ENCODE results near the gene EHHADH. TPM values are rescaled to one million over a fixed set of nuclear protein-coding genes. Genes with fewer than 3 reads are reported as not detected.

The EHHADH gene
- total and polyA plus RNA-seq, 9 of the 15 experiments (the other 6 are each of a cell fraction or from before 2014, with no cell fraction given) = 3.6 to 6.4 (median 5.4) TPM

DNA sequence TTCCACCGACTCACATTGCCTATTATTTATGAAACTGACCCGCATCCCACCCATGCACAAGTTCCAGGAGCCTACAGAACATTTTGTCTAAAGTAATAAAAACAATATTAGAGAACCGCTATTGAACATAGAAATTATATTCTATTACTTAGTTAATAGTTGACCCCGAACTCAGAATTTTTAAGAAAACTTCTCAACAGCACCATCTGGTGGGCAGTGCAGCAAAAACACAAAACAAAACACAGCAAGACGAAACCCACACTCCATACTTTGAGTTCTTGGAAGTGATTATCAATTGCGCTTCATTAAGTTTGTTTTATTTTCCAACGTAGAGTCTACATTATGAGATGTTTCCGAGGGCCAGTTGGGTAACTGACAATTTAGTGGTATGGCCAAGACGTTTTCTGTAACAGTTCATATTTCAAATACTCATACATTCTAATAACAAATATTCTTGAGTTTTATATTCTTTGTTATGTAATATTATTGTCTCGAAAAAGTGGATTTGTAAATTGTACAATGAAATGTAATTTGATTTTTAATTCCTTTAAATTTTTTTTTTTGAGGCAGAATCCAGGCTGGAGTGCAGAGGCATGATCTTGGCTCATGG is 77.0 kb downstream of the EHHADH start (continued):
- TF ChIP-seq, protein P1, sequence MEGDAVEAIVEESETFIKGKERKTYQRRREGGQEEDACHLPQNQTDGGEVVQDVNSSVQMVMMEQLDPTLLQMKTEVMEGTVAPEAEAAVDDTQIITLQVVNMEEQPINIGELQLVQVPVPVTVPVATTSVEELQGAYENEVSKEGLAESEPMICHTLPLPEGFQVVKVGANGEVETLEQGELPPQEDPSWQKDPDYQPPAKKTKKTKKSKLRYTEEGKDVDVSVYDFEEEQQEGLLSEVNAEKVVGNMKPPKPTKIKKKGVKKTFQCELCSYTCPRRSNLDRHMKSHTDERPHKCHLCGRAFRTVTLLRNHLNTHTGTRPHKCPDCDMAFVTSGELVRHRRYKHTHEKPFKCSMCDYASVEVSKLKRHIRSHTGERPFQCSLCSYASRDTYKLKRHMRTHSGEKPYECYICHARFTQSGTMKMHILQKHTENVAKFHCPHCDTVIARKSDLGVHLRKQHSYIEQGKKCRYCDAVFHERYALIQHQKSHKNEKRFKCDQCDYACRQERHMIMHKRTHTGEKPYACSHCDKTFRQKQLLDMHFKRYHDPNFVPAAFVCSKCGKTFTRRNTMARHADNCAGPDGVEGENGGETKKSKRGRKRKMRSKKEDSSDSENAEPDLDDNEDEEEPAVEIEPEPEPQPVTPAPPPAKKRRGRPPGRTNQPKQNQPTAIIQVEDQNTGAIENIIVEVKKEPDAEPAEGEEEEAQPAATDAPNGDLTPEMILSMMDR (IDR thresholded peaks at IDR 0.05 in 2 of 3, conservative IDR thresholded peaks at IDR 0.05 in 1 of 3; ENCODE audit: insufficient read depth in 2 of 3, low read depth in 1 of 3, low read length in 3 of 3) = peak; percentile 49 to 72 (median 65); a peak in 5 of 6 replicates
- TF ChIP-seq EZH2 (IDR thresholded peaks at IDR 0.05; ENCODE audit: borderline replicate concordance, low read depth, low read length) (no peak), PYGO2 (tag; IDR thresholded peaks at IDR 0.05) (no peak)

DNA sequence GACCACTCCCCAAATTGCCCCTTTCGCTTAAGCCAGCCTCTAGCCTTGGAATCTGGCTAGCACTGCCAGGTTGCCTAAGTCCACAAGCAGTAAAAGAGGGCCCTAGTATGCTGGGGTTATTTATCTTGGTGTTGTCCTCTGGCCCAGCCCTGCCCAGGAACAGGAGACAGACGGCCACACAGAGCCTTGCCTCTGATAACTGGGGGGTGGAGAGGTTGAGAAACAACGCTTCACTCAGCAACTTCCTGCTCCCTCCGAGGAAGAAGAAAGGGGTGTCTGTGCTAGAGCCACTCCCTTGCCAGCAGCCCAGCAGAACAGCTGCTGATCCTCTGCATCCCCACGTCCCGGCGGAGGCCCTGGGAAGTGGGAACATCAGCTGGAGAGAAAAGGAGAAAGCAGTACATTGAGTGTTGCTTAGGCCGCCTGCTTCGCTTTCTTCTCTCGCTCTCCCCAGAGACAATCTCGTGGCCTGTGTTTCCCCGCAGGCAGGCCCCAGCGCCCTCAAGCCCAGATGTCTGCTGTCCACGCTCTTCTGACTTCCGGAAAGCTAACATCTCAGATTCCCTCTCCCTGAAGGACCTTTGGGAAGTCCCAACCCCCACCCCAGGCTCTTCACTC is 78.4 kb downstream of the EHHADH start:
- H3K36me3 ChIP-seq (ENCODE audit: control insufficient read depth, insufficient read depth, low read length) = no peaks in the 10 kb centered on the region
- H3K27ac ChIP-seq (ENCODE audit: extremely low read depth, low read depth, low read length) = peak overlapping the region; percentile 77
- peak; percentile 49 to 90 (median 70) for DNase-seq (ENCODE audit: extremely low read depth in 1 of 4, low spot score in 3 of 4)
- ATAC-seq = peak; percentile 98
- peak; percentile 98 for FAIRE-seq
- no peaks in the 10 kb centered on the region for H3K9me3 ChIP-seq (replicated peaks; ENCODE audit: control insufficient read depth, insufficient read depth, low read depth, low read length)
- H4K20me1 ChIP-seq (replicated peaks; ENCODE audit: control insufficient read depth, insufficient read depth, low read length) = no peaks in the 10 kb centered on the region
- WGBS (ENCODE audit: insufficient coverage, low coverage, missing lambda C conversion rate) = 2% methylated on average over 12 of the region's 15 CpGs
- TSS peak; percentile 84 for BruUV-seq (replicated peaks)
- no peak overlapping the region for H3K4me3 ChIP-seq
- no peaks in the 10 kb centered on the region for H3K79me2 ChIP-seq (ENCODE audit: control insufficient read depth, insufficient read depth, low read length)
- in situ Hi-C loops (cut with MboI) (no loop called here), intact Hi-C loops (cut with micrococcal nuclease) (loop anchor here (5.0 kb wide), 2 partner anchors 93 to 208 kb away; no protein-coding TSS in a partner anchor)
- ChIA-PET POLR2A (interaction anchor here (1.2 kb wide), 1 partner anchor 15 kb away, joined by 4 read pairs; no protein-coding TSS in a partner anchor), CTCF (ENCODE audit: low intra/inter-chr PET ratio) (interaction anchor here (3.4 kb wide), 1 partner anchor 301 kb away, joined by 15 read pairs; no protein-coding TSS in a partner anchor)
- no peaks in the 10 kb centered on the region for H3K9me1 ChIP-seq (ENCODE audit: control insufficient read depth, insufficient read depth, low read length)
- H2AFZ ChIP-seq (ENCODE audit: low read depth, low read length) = peak overlapping the region; percentile 93
- H3K9ac ChIP-seq (ENCODE audit: insufficient read depth in 1 of 2, low read depth in 2 of 2, low read length in 2 of 2) = peak overlapping the region; percentile 54 to 90
- H3K27me3 ChIP-seq (ENCODE audit: control insufficient read depth in 2 of 2, insufficient read depth in 2 of 2, low read length in 2 of 2) = peaks cover 1% of the 10 kb centered on the region in 2 experiments; a peak in 3 of 5 replicates
- H3K4me1 ChIP-seq (replicated peaks in 1 of 2; ENCODE audit: control insufficient read depth in 2 of 2, insufficient read depth in 2 of 2, low read length in 2 of 2) = peaks cover 7 to 13% of the 10 kb centered on the region in 2 experiments; a peak in 4 of 5 replicates
- H3K4me2 ChIP-seq (ENCODE audit: insufficient read depth, low read length) = peak overlapping the region; percentile 72
- TF ChIP-seq ARID1B (IDR thresholded peaks at IDR 0.05) (peak; percentile 69), POLR2AphosphoS5 (IDR thresholded peaks at IDR 0.05; ENCODE audit: control insufficient read depth, insufficient read depth, low read depth, low read length) (peak; percentile 30; the same call in 1 of the 2 replicates), MYC (IDR thresholded peaks at IDR 0.05; ENCODE audit: low read depth, low read length) (0 out of 2 replicates have a peak, but pooled peaks have one; percentile 25), MYC (CRISPR knock-in tag; IDR thresholded peaks at IDR 0.05; ENCODE audit: borderline replicate concordance, low read depth) (no peak), ZNF232 (CRISPR knock-in tag; IDR thresholded peaks at IDR 0.05) (no peak), RBM22 (IDR thresholded peaks at IDR 0.05; ENCODE audit: low read depth, low read length, poor library complexity, severe bottlenecking) (no peak), CHD2 (IDR thresholded peaks at IDR 0.05; ENCODE audit: low read depth, low read length) (no peak), ZC3H8 (IDR thresholded peaks at IDR 0.05) (no peak), ATF7 (IDR thresholded peaks at IDR 0.05) (peak; percentile 50), TAF1 (IDR thresholded peaks at IDR 0.05; ENCODE audit: control insufficient read depth, extremely low read depth, insufficient read depth, low read length, severe bottlenecking) (peak; percentile 43), HEY1 (CRISPR knock-in tag; IDR thresholded peaks at IDR 0.05; ENCODE audit: borderline replicate concordance) (no peak), NR2C1 (IDR thresholded peaks at IDR 0.05) (no peak), NR2C1 (tag; IDR thresholded peaks at IDR 0.05) (peak; percentile 40; the same call in 1 of the 2 replicates)
- TF ChIP-seq, protein P2, sequence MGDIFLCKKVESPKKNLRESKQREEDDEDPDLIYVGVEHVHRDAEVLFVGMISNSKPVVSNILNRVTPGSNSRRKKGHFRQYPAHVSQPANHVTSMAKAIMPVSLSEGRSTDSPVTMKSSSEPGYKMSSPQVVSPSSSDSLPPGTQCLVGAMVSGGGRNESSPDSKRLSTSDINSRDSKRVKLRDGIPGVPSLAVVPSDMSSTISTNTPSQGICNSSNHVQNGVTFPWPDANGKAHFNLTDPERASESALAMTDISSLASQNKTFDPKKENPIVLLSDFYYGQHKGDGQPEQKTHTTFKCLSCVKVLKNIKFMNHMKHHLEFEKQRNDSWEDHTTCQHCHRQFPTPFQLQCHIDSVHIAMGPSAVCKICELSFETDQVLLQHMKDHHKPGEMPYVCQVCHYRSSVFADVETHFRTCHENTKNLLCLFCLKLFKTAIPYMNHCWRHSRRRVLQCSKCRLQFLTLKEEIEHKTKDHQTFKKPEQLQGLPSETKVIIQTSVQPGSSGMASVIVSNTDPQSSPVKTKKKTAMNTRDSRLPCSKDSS (IDR thresholded peaks at IDR 0.05; ENCODE audit: low read depth, partially characterized antibody) = no peak

All from K562 (cell line).